HuH-7.5 (cell line): ENCODE results near the gene HECW1.

Experiments used
- DNase-seq: peaks from one replicate; pipeline ENCODE4 v3.0.0; 2011; ENCODE audit warnings: low spot score

Gene HECW1

GRCh38 chr7:43377196-43377960, 264.9 kb downstream of the HECW1 start:
- no peak for DNase-seq

- no peak for DNase-seq
Observed at GRCh38 chr7:43379210-43379609, 266.8 kb downstream of the HECW1 start.

GRCh38 chr7:43384616-43385308, 272.3 kb downstream of the HECW1 start:
- no peak for DNase-seq

GRCh38 chr7:43385309-43385680, 272.8 kb downstream of the HECW1 start:
- DNase-seq, result no peak

GRCh38 chr7:43385856-43386255, 273.4 kb downstream of the HECW1 start:
- no peak for DNase-seq

GRCh38 chr7:43387932-43388331, 275.5 kb downstream of the HECW1 start:
- no peak for DNase-seq

- DNase-seq, result no peak
Observed at GRCh38 chr7:43390576-43390975, 278.1 kb downstream of the HECW1 start.

- DNase-seq, result no peak
Observed at GRCh38 chr7:43391518-43391917, 279.1 kb downstream of the HECW1 start.

GRCh38 chr7:43392638-43393330, 280.3 kb downstream of the HECW1 start:
- DNase-seq, result no peak

GRCh38 chr7:43394441-43395130, 282.1 kb downstream of the HECW1 start:
- no peak for DNase-seq

- no peak for DNase-seq
Observed at GRCh38 chr7:43395351-43395750, 282.9 kb downstream of the HECW1 start.

- no peak for DNase-seq
Observed at GRCh38 chr7:43396187-43396740, 283.8 kb downstream of the HECW1 start.

GRCh38 chr7:43398831-43399230, 286.4 kb downstream of the HECW1 start:
- DNase-seq, result no peak

GRCh38 chr7:43405948-43406347, 293.5 kb downstream of the HECW1 start:
- DNase-seq, result no peak

- no peak for DNase-seq
Observed at GRCh38 chr7:43406961-43407360, 294.5 kb downstream of the HECW1 start.

GRCh38 chr7:43408981-43409380, 296.5 kb downstream of the HECW1 start:
- no peak for DNase-seq

GRCh38 chr7:43417455-43417854, 305.0 kb downstream of the HECW1 start:
- no peak for DNase-seq

GRCh38 chr7:43430411-43430810, 318.0 kb downstream of the HECW1 start:
- DNase-seq, result no peak

GRCh38 chr7:43431020-43431595, 318.7 kb downstream of the HECW1 start:
- no peak for DNase-seq

- DNase-seq, result no peak
Observed at GRCh38 chr7:43433639-43434038, 321.2 kb downstream of the HECW1 start.

GRCh38 chr7:43437001-43437400, 324.6 kb downstream of the HECW1 start:
- DNase-seq, result no peak
